GDM1 (cell line): ENCODE results near the gene KLK8.

ENCODE experiments used
- DNase-seq: peaks from one replicate; lab custom pipeline; 2025; lab: John Stamatoyannopoulos, UW

KLK8 gene

DNA sequence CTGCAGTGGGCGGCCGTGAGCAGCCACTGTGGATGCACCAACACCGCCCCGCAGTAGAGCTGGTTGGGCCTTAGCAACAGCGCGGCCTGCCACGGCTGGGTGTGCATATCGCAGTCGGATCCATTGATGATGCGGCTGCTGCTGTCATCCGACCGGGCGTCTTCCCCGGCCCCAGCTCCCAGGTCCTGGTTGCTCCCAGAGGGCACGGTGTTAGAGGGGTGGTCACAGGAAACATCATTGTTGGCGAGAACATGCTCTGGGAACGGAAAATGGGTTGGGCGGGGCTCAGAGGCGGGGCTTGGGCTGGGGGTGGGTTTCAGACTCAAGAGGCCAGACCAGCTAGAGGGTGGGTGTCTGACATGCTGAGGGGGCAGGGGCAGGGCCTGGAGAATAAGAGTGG lies 51.5 kb downstream of the KLK8 start:
- DNase-seq = no peak

DNA sequence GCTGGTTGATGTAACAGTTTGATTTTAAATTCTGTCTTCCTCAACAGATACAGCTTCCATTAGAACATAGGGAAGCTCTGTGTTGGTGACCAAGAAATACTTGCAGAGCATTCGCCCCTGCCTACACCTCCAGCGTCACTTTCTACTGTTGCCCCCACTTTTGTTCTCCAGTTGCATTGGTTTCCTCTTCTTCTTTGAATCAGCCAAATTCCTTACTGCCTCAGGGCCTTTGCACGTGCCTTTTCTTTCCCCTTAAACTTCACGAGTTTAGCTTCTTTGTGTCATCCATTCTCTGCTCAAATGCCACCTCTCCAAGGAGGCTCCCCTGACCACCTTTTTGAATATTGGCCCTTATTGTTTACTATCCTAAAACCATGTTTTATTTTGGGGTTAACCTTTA lies 54.3 kb downstream of the KLK8 start:
- no peak for DNase-seq
